Neural progenitor cell (in vitro differentiated cells): ENCODE data around the gene SPRED2. TPM values are rescaled to one million over a fixed set of nuclear protein-coding genes. Genes with fewer than 3 reads are reported as not detected.

ENCODE experiments used
- DNase-seq: peaks from one replicate; pipeline ENCODE4 v3.0.0-alpha.2; 2016; ENCODE audit warnings: low spot score
- H2AFZ ChIP-seq: fragments of 200-600 bp; sonication (generic); replicated peaks from 2 replicates; pipeline ENCODE4 v1.6.1; 2016; ENCODE audit warnings: antibody characterized with exemption
- H3F3A ChIP-seq: fragments of 200-600 bp; sonication (generic); 2 replicates; pipeline ENCODE4 v1.6.1; 2016; ENCODE audit warnings: antibody characterized with exemption, low read depth
- H3K27ac ChIP-seq: fragments of 200-600 bp; sonication (generic); 2 replicates; pipeline ENCODE4 v1.5.1; 2016; ENCODE audit warnings: mild to moderate bottlenecking
- H3K27me3 ChIP-seq: fragments of 200-600 bp; sonication (generic); 2 replicates; pipeline ENCODE4 v1.6.1; 2016; ENCODE audit warnings: mild to moderate bottlenecking, moderate library complexity
- H3K36me3 ChIP-seq: fragments of 200-600 bp; sonication (generic); 2 replicates; pipeline ENCODE4 v1.5.1; 2016
- H3K4me1 ChIP-seq: fragments of 200-600 bp; sonication (generic); 2 replicates; pipeline ENCODE4 v1.6.1; 2016; ENCODE audit warnings: mixed run types
- H3K4me2 ChIP-seq: fragments of 200-600 bp; sonication (generic); 2 replicates; pipeline ENCODE4 v1.6.1; 2016
- H3K4me3 ChIP-seq: fragments of 200-600 bp; sonication (generic); 2 replicates; pipeline ENCODE4 v1.5.1; 2016
- H3K79me2 ChIP-seq: fragments of 200-600 bp; sonication (generic); 2 replicates; pipeline ENCODE4 v1.6.1; 2016; ENCODE audit warnings: low read depth
- H3K9ac ChIP-seq: fragments of 200-600 bp; sonication (generic); 2 replicates; pipeline ENCODE4 v1.6.1; 2016
- H3K9me3 ChIP-seq: fragments of 200-600 bp; sonication (generic); 2 replicates; pipeline ENCODE4 v1.5.1; 2016; ENCODE audit warnings: low read depth
- H4K20me1 ChIP-seq: fragments of 200-600 bp; sonication (generic); 2 replicates; pipeline ENCODE4 v1.6.1; 2016; ENCODE audit warnings: low read depth
- H3K27ac Mint-ChIP-seq: 3 replicates; pipeline ENCODE4 v1.8.0; 2021; ENCODE audit warnings: mixed read lengths
- H3K27me3 Mint-ChIP-seq: 2 replicates; pipeline ENCODE4 v1.8.0; 2022; ENCODE audit warnings: low read depth, mild to moderate bottlenecking, inconsistent platforms, moderate library complexity, mixed read lengths; ENCODE audit not compliant: insufficient read depth
- H3K36me3 Mint-ChIP-seq: 3 replicates; pipeline ENCODE4 v1.8.0; 2021; ENCODE audit warnings: mixed read lengths
- H3K4me1 Mint-ChIP-seq: 3 replicates; pipeline ENCODE4 v1.8.0; 2021; ENCODE audit warnings: mixed read lengths
- H3K4me3 Mint-ChIP-seq: 3 replicates; pipeline ENCODE4 v1.8.0; 2021; ENCODE audit warnings: mild to moderate bottlenecking, moderate library complexity, mixed read lengths
- H3K9me3 Mint-ChIP-seq: 3 replicates; pipeline ENCODE4 v1.8.0; 2020; ENCODE audit warnings: mixed read lengths
- CTCF ChIP-seq: fragments of 200-600 bp; sonication (generic); IDR thresholded peaks from 2 replicates; pipeline ENCODE4 v1.5.1; 2017; ENCODE audit warnings: antibody characterized with exemption, mild to moderate bottlenecking
- EZH2 ChIP-seq: fragments of 200-600 bp; sonication (generic); IDR thresholded peaks from 2 replicates; pipeline ENCODE4 v1.6.1; 2017; ENCODE audit warnings: antibody characterized with exemption, mild to moderate bottlenecking, moderate library complexity
- EZH2phosphoT487 ChIP-seq: fragments of 200-600 bp; sonication (generic); IDR thresholded peaks from 2 replicates; pipeline ENCODE4 v1.6.1; 2017; ENCODE audit warnings: antibody characterized with exemption
- total RNA-seq: library from RNA; depleted of rRNA; stranded (reverse); fragments of >200 nt; gene quantifications from 2 replicates; pipeline ENCODE4 v1.2.3, GENCODE V29; 2015; ENCODE audit warnings: low replicate concordance

The SPRED2 gene
- total RNA-seq, 1 donor from 2014 or later: 11.6 TPM

GRCh38 chr2:65275141-65275915 lies 157.1 kb downstream of the SPRED2 start:
- no peaks in the 10 kb centered on the region for H3K79me2 ChIP-seq
- H3K9ac ChIP-seq: no peak overlapping the region
- H3K4me1 Mint-ChIP-seq: peaks cover 43% of the 10 kb centered on the region
- H3K27ac ChIP-seq: no peak overlapping the region
- no peak overlapping the region for H3K27ac Mint-ChIP-seq
- H3K27me3 Mint-ChIP-seq: peaks cover 2% of the 10 kb centered on the region
- peaks cover 41% of the 10 kb centered on the region for H3K4me1 ChIP-seq
- H3K4me2 ChIP-seq: peak overlapping the region; percentile 53
- H3K9me3 ChIP-seq: no peaks in the 10 kb centered on the region
- H3K4me3 ChIP-seq: no peak overlapping the region
- H2AFZ ChIP-seq: no peak overlapping the region
- H4K20me1 ChIP-seq: peaks cover 22% of the 10 kb centered on the region
- no peak for TF ChIP-seq EZH2
- H3K9me3 Mint-ChIP-seq: no peaks in the 10 kb centered on the region
- peaks cover 65% of the 10 kb centered on the region for H3K27me3 ChIP-seq
- peaks cover 12% of the 10 kb centered on the region for H3K36me3 Mint-ChIP-seq
- peaks cover 43% of the 10 kb centered on the region for H3F3A ChIP-seq
- no peak overlapping the region for H3K4me3 Mint-ChIP-seq
- H3K36me3 ChIP-seq: peaks cover 7% of the 10 kb centered on the region
- DNase-seq: peak; percentile 48

- Histone ChIP-seq H3K4me3 (no peak overlapping the region), H2AFZ (no peak overlapping the region), H3K36me3 (peaks cover 7% of the 10 kb centered on the region), H3K4me2 (no peak overlapping the region), H3K27ac (no peak overlapping the region), H4K20me1 (peaks cover 32% of the 10 kb centered on the region), H3K9ac (no peak overlapping the region), H3K79me2 (no peaks in the 10 kb centered on the region), H3K27me3 (peaks cover 47% of the 10 kb centered on the region), H3K4me1 (peaks cover 40% of the 10 kb centered on the region), H3K9me3 (no peaks in the 10 kb centered on the region), H3F3A (peaks cover 37% of the 10 kb centered on the region)
- TF ChIP-seq CTCF (no peak), EZH2phosphoT487 (no peak), EZH2 (no peak)
- Mint-ChIP-seq H3K27me3 (peaks cover 2% of the 10 kb centered on the region), H3K9me3 (no peaks in the 10 kb centered on the region), H3K4me3 (no peak overlapping the region), H3K27ac (no peak overlapping the region), H3K4me1 (peaks cover 54% of the 10 kb centered on the region), H3K36me3 (peaks cover 13% of the 10 kb centered on the region)
- no peak for DNase-seq
Measured at GRCh38 chr2:65273344-65273743, 159.1 kb downstream of the SPRED2 start.

GRCh38 chr2:65268957-65269356 lies 163.4 kb downstream of the SPRED2 start:
- peaks cover 40% of the 10 kb centered on the region for H4K20me1 ChIP-seq
- Mint-ChIP-seq H3K36me3 (peaks cover 18% of the 10 kb centered on the region), H3K27me3 (peaks cover 4% of the 10 kb centered on the region), H3K9me3 (no peaks in the 10 kb centered on the region), H3K4me1 (peaks cover 23% of the 10 kb centered on the region), H3K4me3 (peak overlapping the region; percentile 50), H3K27ac (peak overlapping the region; percentile 40)
- H3F3A ChIP-seq: peaks cover 5% of the 10 kb centered on the region
- H3K36me3 ChIP-seq: peaks cover 7% of the 10 kb centered on the region
- H2AFZ ChIP-seq: no peak overlapping the region
- H3K9me3 ChIP-seq: no peaks in the 10 kb centered on the region
- H3K27ac ChIP-seq: no peak overlapping the region
- no peaks in the 10 kb centered on the region for H3K79me2 ChIP-seq
- H3K4me3 ChIP-seq: no peak overlapping the region
- H3K9ac ChIP-seq: no peak overlapping the region
- peaks cover 7% of the 10 kb centered on the region for H3K4me1 ChIP-seq
- TF ChIP-seq EZH2phosphoT487 (no peak), EZH2 (no peak), CTCF (no peak)
- H3K27me3 ChIP-seq: peaks cover 31% of the 10 kb centered on the region
- no peak for DNase-seq
- H3K4me2 ChIP-seq: no peak overlapping the region

- peaks cover 21% of the 10 kb centered on the region for H3K4me1 Mint-ChIP-seq
- no peak overlapping the region for H3K27ac Mint-ChIP-seq
- H3K36me3 ChIP-seq: peaks cover 7% of the 10 kb centered on the region
Measured at GRCh38 chr2:65267008-65267407, 165.4 kb downstream of the SPRED2 start.

More at GRCh38 chr2:65267008-65267407, 165.4 kb downstream of the SPRED2 start:
- Histone ChIP-seq H2AFZ (no peak overlapping the region), H3K9me3 (no peaks in the 10 kb centered on the region), H3K27ac (no peak overlapping the region), H3K79me2 (no peaks in the 10 kb centered on the region), H3K27me3 (peaks cover 12% of the 10 kb centered on the region), H3K9ac (no peak overlapping the region), H3K4me1 (peaks cover 7% of the 10 kb centered on the region), H3K4me2 (no peak overlapping the region), H3K4me3 (no peak overlapping the region), H3F3A (peaks cover 6% of the 10 kb centered on the region), H4K20me1 (peaks cover 40% of the 10 kb centered on the region)
- H3K36me3 Mint-ChIP-seq: peaks cover 10% of the 10 kb centered on the region
- DNase-seq: no peak
- H3K27me3 Mint-ChIP-seq: peaks cover 3% of the 10 kb centered on the region
- no peak overlapping the region for H3K4me3 Mint-ChIP-seq
- H3K9me3 Mint-ChIP-seq: no peaks in the 10 kb centered on the region
- TF ChIP-seq EZH2: no peak
- no peak for TF ChIP-seq EZH2phosphoT487
- no peak for TF ChIP-seq CTCF
